GM18873 (cell line): Measurements from ENCODE around the gene CDC42EP4.
"Not testable (repeated sequence)": the region's sequence is repeated elsewhere in the genome, so short reads cannot be mapped to it uniquely, and the experiment has no call there.

ENCODE experiments used
- ATAC-seq: cut with Tn5 transposase; IDR thresholded peaks from one replicate; pipeline ENCODE4 v1.9.1; 2021; ENCODE audit warnings: mild to moderate bottlenecking, moderate library complexity, moderate number of reproducible peaks; ENCODE audit not compliant: unreplicated experiment, low FRiP score

The CDC42EP4 gene

GRCh38 chr17:73284354-73284753 is 27.4 kb downstream of the CDC42EP4 start:
- ATAC-seq, result no peak

- ATAC-seq, result no peak
Measured at GRCh38 chr17:73283841-73284282, 27.9 kb downstream of the CDC42EP4 start.

GRCh38 chr17:73283250-73283649 is 28.6 kb downstream of the CDC42EP4 start:
- no peak for ATAC-seq

GRCh38 chr17:73282629-73283028 is 29.2 kb downstream of the CDC42EP4 start:
- ATAC-seq, result no peak

- peak; percentile 92 for ATAC-seq
Measured at GRCh38 chr17:73281928-73282327, 29.9 kb downstream of the CDC42EP4 start.

GRCh38 chr17:73280191-73280590 is 31.6 kb downstream of the CDC42EP4 start:
- no peak for ATAC-seq

GRCh38 chr17:73279704-73280103 is 32.1 kb downstream of the CDC42EP4 start:
- ATAC-seq, result no peak

GRCh38 chr17:73278465-73279453 is 33.0 kb downstream of the CDC42EP4 start:
- ATAC-seq, result no peak

GRCh38 chr17:73278049-73278464 is 33.7 kb downstream of the CDC42EP4 start:
- ATAC-seq, result no peak

- ATAC-seq, result no peak
Measured at GRCh38 chr17:73274490-73274889, 37.3 kb downstream of the CDC42EP4 start.

- no peak for ATAC-seq
Measured at GRCh38 chr17:73272906-73273218, 38.9 kb downstream of the CDC42EP4 start.

GRCh38 chr17:73271072-73271471 is 40.7 kb downstream of the CDC42EP4 start:
- ATAC-seq, result peak; percentile 96

- no peak for ATAC-seq
Measured at GRCh38 chr17:73269791-73270190, 42.0 kb downstream of the CDC42EP4 start.

GRCh38 chr17:73269329-73269615 is 42.5 kb downstream of the CDC42EP4 start:
- no peak for ATAC-seq

GRCh38 chr17:73268582-73269328 is 43.0 kb downstream of the CDC42EP4 start:
- ATAC-seq, result no peak

GRCh38 chr17:73267648-73268537 is 43.9 kb downstream of the CDC42EP4 start:
- no peak for ATAC-seq

- ATAC-seq, result no peak
Measured at GRCh38 chr17:73266796-73267195, 45.0 kb downstream of the CDC42EP4 start.

GRCh38 chr17:73265646-73266640 is 45.9 kb downstream of the CDC42EP4 start:
- no peak for ATAC-seq

- ATAC-seq, result not testable (repeated sequence)
Measured at GRCh38 chr17:73264448-73264847, 47.4 kb downstream of the CDC42EP4 start.
